Inflammatory macrophage treated with lipopolysaccharide for 1 hour (primary cell): ENCODE measurements around the gene PCDHGB6.
"Not testable (repeated sequence)": the region's sequence is repeated elsewhere in the genome, so short reads cannot be mapped to it uniquely, and the experiment has no call there.

Experiments used
- DNase-seq, 2 donors: peaks; one replicate each; pipeline ENCODE4 v3.0.0-alpha.2; 2020 to 2022

PCDHGB6 gene

DNA sequence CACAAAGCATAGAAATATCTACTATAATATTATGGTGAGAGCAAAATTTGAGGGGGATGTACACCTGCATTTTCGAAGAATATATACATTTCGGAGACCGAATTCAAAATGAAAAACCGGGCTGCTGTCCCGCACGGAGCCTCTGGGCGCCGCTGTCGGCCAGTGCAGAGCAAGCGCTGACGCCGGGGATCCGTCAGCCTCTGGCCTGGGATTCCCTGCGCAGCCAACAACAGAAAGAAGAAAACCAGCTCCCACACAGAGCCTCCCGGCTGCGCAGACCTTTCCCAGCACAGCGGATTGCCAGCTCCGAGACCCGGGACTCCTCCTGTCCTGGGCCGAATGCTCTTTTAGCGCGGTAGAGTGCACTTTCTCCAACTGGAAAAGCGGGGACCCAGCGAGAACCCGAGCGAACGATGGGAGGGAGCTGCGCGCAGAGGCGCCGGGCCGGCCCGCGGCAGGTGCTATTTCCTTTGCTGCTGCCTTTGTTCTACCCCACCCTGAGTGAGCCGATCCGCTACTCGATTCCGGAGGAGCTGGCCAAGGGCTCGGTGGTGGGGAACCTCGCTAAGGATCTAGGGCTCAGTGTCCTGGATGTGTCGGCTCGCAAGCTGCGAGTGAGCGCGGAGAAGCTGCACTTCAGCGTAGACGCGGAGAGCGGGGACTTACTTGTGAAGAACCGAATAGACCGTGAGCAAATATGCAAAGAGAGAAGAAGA lies at the start of gene PCDHGB6:
Gene PCDHGB6, plus strand, starts transcription at position 232 of the 716 bp plus-strand sequence. Its CDS starts 182 bp downstream, at position 414.
- DNase-seq = peak; percentile 43 to 54

DNA sequence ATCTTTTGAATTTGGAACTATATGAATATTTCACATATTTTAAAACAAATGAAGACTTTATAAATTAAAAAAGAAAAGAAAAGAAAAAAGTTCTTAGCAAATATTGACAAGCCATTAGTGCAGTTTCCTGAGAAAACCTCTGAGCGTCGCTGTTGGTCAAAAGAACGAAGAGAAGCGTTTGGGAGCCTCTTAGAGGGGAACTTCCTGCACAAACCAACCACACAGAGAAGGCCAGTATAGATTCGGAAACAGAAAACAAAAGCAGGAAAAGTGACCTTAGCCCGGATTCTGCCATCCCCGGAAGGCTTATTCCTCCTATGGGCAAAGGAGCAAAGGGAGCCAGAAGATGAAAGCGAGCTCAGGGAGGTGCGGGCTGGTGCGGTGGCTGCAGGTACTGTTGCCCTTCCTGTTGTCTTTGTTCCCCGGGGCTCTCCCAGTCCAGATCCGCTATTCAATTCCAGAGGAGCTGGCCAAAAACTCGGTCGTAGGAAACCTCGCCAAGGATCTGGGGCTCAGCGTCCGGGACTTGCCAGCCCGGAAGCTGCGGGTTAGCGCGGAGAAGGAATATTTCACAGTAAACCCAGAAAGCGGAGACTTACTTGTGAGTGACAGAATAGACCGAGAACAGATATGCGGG lies 47.9 kb upstream of the PCDHGB6 start, which contains the start of gene PCDHGB2:
Gene PCDHGB2, plus strand, starts transcription at position 205 of the 637 bp plus-strand sequence. Its CDS starts 142 bp downstream, at position 347.
- DNase-seq = peak; percentile 10 to 20

DNA sequence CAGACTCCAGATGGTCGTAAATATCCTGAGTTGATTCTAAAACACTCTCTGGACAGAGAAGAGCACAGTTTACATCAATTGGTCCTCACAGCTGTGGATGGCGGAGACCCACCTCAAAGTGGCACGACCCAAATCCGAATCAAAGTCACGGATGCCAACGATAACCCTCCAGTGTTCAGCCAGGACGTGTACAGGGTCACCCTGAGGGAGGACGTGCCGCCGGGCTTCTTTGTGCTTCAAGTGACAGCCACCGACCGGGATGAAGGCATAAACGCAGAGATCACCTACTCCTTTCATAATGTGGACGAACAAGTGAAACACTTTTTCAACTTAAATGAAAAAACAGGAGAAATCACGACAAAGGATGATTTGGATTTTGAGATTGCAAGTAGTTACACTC lies 47.1 kb upstream of the PCDHGB6 start:
- no peak for DNase-seq

DNA sequence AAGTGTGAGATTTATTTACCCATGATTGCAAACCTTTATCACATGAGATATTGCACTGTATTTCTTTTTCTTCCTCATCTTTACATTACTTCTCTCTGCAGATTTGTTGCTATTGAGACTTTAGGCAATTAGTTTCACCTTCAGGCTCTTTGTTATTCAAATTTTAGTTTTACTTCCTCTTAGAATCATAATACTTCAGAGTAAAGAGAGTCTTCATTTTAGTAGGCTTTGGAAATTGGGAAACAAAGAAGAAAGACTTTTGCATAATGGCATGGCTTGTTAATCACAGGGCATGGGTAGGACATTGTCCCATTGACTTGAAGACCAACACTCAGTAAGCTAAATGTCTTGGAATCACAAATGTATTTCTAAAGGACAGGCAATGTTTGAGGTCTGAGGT lies 45.1 kb upstream of the PCDHGB6 start:
- DNase-seq = no peak

DNA sequence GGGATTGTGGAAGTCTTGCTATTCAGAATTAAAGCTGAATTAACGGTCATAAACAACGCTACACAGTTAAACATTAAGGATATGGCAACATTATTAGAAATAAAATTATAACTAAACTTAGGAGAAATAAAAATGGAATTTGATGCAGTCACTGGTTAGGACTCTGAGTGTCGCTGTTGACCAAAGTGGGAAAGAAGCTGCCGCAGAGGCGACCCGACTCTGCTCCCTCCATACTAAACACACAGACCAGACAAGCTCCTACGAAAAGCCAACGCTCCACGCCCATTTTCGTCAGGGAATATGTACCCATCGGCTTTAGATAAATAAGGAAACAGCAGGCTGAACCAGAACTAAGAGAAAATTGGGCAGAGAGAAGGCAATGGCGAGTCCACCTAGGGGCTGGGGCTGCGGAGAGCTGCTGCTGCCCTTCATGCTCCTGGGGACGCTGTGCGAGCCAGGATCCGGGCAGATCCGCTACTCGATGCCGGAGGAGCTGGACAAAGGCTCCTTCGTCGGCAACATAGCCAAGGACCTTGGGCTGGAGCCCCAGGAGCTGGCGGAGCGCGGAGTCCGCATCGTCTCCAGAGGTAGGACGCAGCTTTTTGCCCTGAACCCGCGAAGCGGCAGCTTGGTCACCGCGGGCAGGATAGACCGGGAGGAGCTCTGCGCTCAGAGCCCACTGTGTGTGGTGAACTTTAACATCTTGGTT lies 43.7 kb upstream of the PCDHGB6 start, which contains the start of gene PCDHGA5:
Gene PCDHGA5, plus strand, starts transcription at position 211 of the 709 bp plus-strand sequence. Its CDS starts 169 bp downstream, at position 380.
- DNase-seq = no peak

DNA sequence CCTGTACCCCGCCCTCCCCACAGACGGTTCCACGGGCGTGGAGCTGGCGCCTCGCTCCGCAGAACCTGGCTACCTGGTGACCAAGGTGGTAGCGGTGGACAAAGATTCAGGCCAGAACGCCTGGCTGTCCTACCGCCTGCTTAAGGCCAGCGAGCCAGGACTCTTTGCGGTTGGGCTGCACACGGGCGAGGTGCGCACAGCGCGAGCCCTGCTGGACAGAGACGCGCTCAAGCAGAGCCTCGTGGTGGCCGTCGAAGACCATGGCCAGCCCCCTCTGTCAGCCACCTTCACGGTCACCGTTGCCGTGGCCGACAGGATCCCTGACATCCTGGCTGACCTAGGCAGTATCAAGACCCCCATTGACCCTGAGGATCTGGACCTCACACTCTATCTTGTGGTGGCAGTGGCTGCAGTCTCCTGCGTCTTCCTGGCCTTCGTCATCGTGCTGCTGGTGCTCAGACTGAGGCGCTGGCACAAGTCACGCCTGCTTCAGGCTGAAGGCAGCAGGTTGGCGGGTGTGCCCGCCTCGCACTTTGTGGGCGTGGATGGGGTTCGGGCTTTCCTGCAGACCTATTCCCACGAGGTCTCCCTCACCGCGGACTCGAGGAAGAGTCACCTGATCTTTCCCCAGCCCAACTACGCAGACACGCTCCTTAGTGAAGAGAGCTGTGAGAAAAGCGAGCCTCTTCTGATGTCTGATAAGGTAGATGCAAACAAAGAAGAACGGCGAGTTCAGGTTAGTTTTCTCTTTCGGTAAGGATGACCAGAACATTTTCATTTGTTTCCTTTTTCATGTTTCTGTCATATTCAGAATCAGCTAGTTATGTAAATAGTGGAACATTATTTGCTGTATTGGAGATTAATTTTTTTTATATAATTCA lies 41.6 kb upstream of the PCDHGB6 start:
- no peak for DNase-seq

DNA sequence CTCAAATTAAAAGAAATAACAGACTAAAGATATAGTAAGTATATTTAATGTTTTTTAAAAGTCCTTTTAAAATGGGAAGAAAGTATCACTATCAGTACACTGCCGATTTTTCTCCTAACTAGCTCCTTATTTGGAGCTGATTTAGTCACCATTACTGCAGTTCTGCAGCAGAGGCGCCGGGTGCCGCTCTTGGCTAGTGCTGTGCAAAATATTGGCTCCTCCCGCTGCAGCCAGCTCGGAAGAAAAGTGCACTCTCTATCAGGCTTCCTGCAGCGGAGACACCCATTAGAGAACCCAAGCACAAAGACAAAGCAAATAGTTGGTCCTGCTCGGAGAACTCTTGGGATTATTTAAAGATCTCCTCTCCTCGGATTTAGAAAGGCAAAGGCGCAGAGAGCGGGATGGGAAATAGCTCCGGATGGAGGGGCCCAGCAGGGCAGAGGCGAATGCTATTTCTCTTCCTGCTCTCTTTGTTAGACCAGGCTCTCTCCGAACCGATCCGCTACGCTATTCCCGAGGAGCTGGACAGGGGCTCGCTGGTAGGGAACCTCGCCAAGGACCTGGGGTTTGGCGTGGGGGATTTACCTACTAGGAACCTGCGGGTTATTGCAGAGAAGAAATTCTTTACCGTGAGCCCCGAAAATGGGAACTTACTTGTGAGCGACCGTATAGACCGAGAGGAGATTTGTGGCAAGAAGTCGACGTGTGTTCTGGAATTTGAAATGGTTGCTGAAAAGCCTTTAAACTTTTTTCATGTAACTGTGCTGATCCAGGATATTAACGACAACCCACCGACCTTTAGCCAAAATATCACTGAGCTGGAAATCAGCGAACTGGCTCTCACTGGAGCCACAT lies 37.6 kb upstream of the PCDHGB6 start, which contains the start of gene PCDHGB3:
Gene PCDHGB3, plus strand, starts transcription at position 249 of the 855 bp plus-strand sequence. Its CDS starts 153 bp downstream, at position 402.
- DNase-seq = peak in 1 of 2 donors; percentile 25

DNA sequence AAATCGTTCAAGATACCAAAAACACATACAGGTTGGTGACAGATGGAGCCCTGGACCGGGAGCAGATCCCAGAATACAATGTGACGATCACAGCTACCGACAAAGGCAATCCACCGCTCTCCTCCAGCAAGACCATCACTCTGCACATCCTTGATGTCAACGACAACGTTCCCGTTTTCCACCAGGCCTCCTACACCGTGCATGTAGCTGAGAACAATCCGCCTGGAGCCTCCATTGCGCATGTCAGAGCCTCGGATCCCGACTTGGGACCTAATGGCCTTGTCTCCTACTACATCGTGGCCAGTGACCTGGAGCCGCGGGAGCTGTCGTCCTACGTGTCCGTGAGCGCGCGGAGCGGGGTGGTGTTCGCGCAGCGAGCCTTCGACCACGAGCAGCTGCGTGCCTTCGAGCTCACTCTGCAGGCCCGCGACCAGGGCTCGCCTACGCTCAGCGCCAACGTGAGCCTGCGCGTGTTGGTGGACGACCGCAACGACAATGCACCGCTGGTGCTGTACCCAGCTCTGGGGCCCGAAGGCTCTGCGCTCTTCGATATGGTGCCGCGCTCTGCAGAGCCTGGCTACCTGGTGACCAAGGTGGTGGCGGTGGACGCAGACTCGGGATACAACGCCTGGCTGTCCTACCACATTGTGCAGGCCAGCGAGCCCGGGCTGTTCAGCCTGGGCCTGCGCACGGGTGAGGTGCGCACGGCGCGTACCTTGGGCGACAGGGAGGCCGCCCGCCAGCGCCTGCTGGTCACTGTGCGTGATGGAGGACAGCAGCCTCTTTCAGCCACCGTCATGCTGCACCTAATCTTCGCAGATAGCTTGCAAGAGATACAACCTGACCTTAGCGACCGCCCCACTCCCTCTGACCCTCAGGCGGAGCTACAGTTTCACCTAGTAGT lies 36.0 kb upstream of the PCDHGB6 start:
- no peak for DNase-seq

DNA sequence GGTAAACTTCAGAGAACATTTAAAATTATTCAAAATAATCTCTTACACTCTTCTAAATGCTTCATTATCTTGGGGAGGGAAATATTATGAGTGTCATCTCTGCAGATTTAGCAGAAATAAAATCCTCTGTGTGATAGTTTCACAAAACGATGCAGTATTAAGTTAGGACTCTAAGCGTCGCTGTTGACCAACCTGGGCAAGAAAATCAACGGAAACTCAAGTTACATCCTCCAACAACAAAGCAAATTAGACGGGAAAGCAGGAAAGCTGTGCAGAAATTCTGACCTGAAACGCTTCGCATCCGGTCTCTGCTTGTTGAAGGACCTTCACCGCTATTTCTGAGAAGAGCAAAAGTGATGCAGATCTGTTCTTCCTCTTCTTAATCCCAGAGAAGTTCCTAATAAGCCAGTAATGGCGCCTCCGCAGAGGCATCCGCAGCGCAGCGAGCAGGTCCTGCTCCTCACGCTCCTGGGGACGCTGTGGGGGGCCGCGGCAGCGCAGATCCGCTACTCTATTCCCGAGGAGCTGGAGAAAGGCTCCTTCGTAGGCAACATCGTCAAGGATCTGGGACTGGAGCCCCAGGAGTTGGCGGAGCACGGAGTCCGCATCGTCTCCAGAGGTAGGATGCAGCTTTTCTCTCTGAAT lies 34.0 kb upstream of the PCDHGB6 start, which contains the start of gene PCDHGA6:
Gene PCDHGA6, plus strand, starts transcription at position 219 of the 645 bp plus-strand sequence. Its CDS starts 193 bp downstream, at position 412.
- DNase-seq = no peak

DNA sequence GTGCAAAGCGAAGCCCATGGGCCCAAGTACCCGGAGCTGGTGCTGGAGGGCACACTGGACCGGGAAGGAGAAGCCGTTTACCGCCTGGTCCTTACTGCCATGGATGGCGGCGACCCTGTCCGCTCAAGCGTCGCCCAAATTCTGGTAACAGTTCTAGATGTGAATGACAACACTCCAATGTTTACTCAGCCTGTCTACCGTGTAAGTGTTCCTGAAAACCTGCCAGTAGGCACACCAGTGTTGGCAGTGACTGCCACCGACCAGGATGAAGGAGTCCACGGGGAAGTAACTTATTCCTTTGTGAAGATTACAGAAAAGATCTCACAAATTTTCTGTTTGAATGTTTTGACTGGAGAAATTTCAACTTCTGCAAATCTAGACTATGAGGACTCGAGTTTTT lies 33.2 kb upstream of the PCDHGB6 start:
- no peak for DNase-seq

DNA sequence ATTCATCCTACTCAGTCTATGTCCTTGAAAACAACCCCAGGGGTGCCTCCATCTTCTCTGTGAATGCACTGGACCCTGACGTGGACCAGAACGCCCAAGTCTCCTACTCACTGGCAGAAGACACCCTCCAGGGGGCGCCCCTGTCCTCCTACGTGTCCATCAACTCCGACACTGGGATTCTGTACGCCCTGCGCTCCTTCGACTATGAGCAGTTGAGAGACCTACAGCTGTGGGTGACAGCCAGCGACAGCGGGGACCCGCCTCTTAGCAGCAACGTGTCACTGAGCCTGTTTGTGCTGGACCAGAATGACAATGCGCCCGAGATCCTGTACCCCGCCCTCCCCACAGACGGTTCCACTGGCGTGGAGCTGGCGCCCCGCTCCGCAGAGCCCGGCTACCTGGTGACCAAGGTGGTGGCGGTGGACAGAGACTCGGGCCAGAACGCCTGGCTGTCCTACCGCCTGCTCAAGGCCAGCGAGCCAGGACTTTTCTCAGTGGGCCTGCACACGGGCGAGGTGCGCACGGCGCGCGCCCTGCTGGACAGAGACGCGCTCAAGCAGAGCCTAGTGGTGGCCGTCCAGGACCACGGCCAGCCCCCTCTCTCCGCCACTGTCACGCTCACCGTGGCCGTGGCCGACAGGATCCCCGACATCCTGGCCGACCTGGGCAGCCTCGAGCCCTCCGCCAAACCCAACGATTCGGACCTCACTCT lies 32.2 kb upstream of the PCDHGB6 start:
- not testable (repeated sequence) for DNase-seq

DNA sequence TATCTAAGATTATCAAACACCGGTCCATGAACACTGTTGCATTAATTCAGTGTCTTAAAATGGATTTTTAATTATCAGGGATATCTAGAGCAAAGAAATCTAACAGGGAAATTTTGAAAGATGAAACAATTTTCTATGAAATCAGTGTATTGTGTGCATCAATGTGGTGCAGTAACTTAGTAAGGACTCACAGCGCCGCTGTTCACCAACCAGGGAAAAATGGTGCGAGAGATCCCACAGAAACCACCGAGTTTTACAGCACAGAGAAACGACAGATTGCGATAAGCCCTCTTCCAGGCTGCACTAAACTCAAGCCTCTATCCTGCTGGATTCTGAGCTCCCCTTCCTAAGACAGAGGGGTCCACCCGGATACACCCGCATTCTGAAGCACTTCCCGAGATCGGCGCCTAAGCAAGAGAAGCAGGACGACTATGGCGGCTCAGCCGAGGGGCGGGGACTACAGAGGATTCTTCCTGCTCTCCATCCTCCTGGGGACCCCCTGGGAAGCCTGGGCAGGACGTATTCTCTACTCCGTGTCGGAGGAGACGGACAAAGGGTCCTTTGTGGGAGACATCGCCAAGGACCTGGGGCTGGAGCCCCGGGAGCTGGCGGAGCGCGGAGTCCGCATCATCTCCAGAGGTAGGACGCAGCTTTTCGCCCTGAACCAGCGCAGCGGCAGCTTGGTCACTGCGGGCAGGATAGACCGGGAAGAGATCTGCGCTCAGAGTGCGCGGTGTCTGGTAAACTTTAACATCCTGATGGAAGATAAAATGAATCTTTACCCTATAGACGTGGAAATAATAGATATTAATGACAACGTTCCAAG lies 25.1 kb upstream of the PCDHGB6 start, which contains the start of gene PCDHGA7:
Gene PCDHGA7, plus strand, starts transcription at position 274 of the 826 bp plus-strand sequence. Its CDS starts 158 bp downstream, at position 432.
- no peak for DNase-seq

DNA sequence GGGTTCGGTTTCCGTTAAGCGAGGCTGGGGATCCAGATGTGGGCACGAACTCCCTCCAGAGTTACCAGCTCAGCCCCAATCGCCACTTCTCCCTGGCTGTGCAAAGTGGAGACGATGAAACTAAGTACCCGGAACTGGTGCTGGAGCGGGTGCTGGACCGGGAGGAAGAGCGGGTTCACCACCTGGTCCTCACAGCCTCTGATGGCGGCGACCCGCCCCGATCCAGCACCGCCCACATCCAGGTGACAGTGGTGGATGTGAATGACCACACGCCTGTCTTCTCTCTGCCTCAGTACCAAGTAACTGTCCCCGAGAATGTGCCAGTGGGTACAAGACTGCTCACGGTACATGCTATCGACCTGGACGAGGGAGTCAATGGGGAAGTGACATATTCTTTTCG lies 24.5 kb upstream of the PCDHGB6 start:
- no peak for DNase-seq

DNA sequence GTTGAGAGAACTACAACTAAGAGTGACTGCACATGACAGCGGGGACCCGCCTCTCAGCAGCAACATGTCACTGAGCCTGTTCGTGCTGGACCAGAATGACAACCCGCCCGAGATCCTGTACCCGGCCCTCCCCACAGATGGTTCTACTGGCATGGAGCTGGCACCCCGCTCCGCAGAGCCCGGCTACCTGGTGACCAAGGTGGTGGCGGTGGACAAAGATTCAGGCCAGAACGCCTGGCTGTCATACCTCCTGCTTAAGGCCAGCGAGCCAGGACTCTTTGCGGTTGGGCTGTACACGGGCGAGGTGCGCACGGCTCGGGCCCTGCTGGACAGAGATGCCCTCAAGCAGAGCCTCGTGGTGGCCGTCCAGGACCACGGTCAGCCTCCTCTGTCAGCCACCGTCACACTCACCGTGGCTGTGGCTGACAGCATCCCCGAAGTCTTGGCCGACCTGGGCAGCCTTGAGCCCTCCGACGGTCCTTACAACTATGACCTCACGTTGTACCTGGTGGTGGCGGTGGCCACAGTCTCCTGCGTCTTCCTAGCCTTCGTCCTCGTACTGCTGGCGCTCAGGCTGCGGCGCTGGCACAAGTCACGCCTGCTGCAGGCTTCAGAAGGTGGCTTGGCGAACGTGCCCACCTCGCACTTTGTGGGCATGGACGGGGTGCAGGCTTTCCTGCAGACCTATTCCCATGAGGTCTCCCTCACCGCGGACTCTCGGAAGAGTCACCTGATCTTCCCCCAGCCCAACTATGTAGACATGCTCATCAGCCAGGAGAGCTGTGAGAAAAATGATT lies 23.2 kb upstream of the PCDHGB6 start:
- DNase-seq = no peak

DNA sequence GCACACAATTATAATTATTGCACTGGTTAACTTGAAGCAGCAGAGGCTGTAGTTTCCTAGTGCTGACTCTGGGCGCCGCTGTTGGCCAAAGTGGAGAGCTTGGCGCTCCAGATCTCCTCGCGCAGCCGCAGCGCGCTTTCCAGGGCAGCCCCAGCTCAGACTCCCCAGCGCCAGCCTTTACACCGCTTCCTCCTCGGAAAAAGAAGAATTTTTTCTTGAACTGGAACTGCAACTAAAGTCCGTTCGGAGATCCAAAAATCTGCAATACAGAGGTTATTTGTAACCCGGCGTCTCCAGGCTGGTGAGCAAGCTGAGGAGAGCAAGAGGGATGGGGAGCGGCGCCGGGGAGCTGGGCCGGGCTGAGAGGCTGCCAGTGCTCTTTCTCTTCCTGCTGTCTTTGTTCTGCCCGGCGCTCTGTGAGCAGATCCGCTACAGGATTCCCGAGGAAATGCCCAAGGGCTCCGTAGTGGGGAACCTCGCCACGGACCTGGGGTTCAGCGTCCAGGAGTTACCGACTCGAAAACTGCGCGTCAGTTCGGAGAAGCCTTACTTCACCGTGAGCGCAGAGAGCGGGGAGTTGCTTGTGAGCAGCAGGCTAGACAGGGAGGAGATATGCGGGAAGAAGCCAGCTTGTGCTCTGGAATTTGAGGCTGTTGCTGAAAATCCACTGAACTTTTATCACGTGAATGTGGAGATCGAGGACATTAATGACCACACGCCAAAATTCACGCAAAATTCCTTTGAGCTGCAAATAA lies 20.1 kb upstream of the PCDHGB6 start, which contains the start of gene PCDHGB4:
Gene PCDHGB4, plus strand, starts transcription at position 142 of the 755 bp plus-strand sequence. Its CDS starts 187 bp downstream, at position 329.
- peak; percentile 7 to 14 for DNase-seq

DNA sequence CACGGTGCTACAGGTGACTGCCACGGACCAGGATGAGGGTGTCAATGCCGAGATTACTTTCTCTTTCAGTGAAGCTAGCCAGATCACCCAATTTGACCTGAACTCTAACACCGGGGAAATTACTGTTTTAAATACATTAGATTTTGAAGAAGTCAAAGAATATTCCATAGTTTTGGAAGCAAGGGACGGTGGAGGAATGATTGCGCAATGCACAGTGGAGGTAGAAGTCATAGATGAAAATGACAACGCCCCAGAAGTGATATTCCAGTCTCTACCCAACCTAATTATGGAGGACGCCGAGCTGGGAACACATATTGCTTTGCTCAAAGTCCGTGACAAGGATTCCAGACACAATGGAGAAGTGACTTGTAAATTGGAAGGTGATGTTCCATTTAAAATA lies 19.2 kb upstream of the PCDHGB6 start:
- no peak for DNase-seq
